Gastrocnemius medialis (tissue), 4 donors: ENCODE results near the gene PODNL1. TPM values are rescaled to one million over a fixed set of nuclear protein-coding genes. Genes with fewer than 3 reads are reported as not detected.

ENCODE experiments used
- ATAC-seq, 2 donors: fragments of 150-250 bp; one replicate each; pipeline ENCODE4 v1.9.1; 2016
- DNase-seq, 2 donors: peaks; one replicate each; pipeline ENCODE4 v3.0.0-alpha.2; 2019
- H3K27ac ChIP-seq, 4 donors: fragments of 200-600 bp; sonication (generic); 1 replicate in 1 of 4; 2 replicates in 3 of 4; pipeline ENCODE4 v1.5.1; 2016 to 2018; ENCODE audit warnings: mild to moderate bottlenecking in 2 of 4, moderate library complexity in 1 of 4
- H3K27me3 ChIP-seq, 3 donors: fragments of 200-600 bp; sonication (generic) in 2 of 3; 1 replicate in 1 of 3; 2 replicates in 2 of 3; pipeline versions ENCODE4 v1.5.1 to v1.6.0; 2016 to 2019; ENCODE audit warnings: mild to moderate bottlenecking in 1 of 3, moderate library complexity in 1 of 3
- H3K36me3 ChIP-seq, 2 donors: fragments of 200-600 bp; sonication (generic) in 1 of 2; one replicate each; pipeline ENCODE4 v1.5.1; 2017 to 2018
- H3K4me1 ChIP-seq, 2 donors: fragments of 200-600 bp; sonication (generic) in 1 of 2; one replicate each; pipeline ENCODE4 v1.5.1; 2016 to 2017; ENCODE audit warnings: mild to moderate bottlenecking in 2 of 2
- H3K4me3 ChIP-seq, 4 donors: fragments of 200-600 bp; sonication (generic) in 3 of 4; 1 replicate in 1 of 4; 2 replicates in 3 of 4; pipeline ENCODE4 v1.5.1; 2016 to 2019; ENCODE audit warnings: mild to moderate bottlenecking in 2 of 4
- H3K9me3 ChIP-seq, 3 donors: fragments of 200-600 bp; sonication (generic) in 2 of 3; 1 replicate in 1 of 3; 2 replicates in 2 of 3; pipeline ENCODE4 v1.5.1; 2016 to 2019
- CTCF ChIP-seq, 5 experiments: fragments of 450-650 bp in 3 of 5; fragments of 200-600 bp in 2 of 5; sonication (generic) in 2 of 5; IDR thresholded peaks in 4 of 5; conservative IDR thresholded peaks in 1 of 5; 1 replicate in 4 of 5; 2 replicates in 1 of 5; pipeline ENCODE4 v1.5.1; 2016 to 2019; ENCODE audit warnings: antibody characterized with exemption in 5 of 5, mild to moderate bottlenecking in 3 of 5, moderate library complexity in 3 of 5
- POLR2A ChIP-seq, 2 donors: fragments of 450-650 bp; IDR thresholded peaks; one replicate each; pipeline ENCODE4 v1.6.1; 2017; ENCODE audit warnings: antibody characterized with exemption in 2 of 2, mild to moderate bottlenecking in 2 of 2, moderate library complexity in 2 of 2
- in situ Hi-C, 4 donors: fragments of 200-750 bp; cut with MboI; loops; one replicate each; pipeline versions ENCODE4 v1.15.0 to v1.8.0; 2017; ENCODE audit warnings: low sequenced_read_pairs in 4 of 4
- intact Hi-C: fragments of 100-400 bp; cut with DNase I; formaldehyde crosslinking; loops from one replicate; pipeline ENCODE4 v1.15.1; 2023; ENCODE audit warnings: low total_unique reads
- total RNA-seq, 4 donors: library from RNA; depleted of rRNA; stranded (reverse); fragments of >200 nt; gene quantifications; one replicate each; pipeline versions ENCODE4 v1.1.0 to v1.2.3, GENCODE V29; 2016

The PODNL1 gene
- total RNA-seq, 4 donors from 2014 or later: 0.55 to 0.61 TPM; not detected in 2

GRCh38 chr19:13896227-13896626 lies 42.0 kb downstream of the PODNL1 start:
- ATAC-seq (no peak), DNase-seq (no peak)
- no peak overlapping the region for H3K4me3 ChIP-seq
- in situ Hi-C loops (loop anchor here in 2 of 4 donors (10.0 to 25.0 kb wide), 3 partner anchors 159 to 466 kb away; no protein-coding TSS in a partner anchor), intact Hi-C loops (no loop called here)
- H3K4me1 ChIP-seq: no peaks in the 10 kb centered on the region
- no peaks in the 10 kb centered on the region for H3K36me3 ChIP-seq
- no peaks in the 10 kb centered on the region for H3K27me3 ChIP-seq
- H3K27ac ChIP-seq: no peak overlapping the region
- no peaks in the 10 kb centered on the region for H3K9me3 ChIP-seq
- TF ChIP-seq POLR2A (IDR thresholded peaks at IDR 0.05): no peak
- TF ChIP-seq CTCF (IDR thresholded peaks at IDR 0.05 in 4 of 5, conservative IDR thresholded peaks at IDR 0.05 in 1 of 5): no peak

DNA sequence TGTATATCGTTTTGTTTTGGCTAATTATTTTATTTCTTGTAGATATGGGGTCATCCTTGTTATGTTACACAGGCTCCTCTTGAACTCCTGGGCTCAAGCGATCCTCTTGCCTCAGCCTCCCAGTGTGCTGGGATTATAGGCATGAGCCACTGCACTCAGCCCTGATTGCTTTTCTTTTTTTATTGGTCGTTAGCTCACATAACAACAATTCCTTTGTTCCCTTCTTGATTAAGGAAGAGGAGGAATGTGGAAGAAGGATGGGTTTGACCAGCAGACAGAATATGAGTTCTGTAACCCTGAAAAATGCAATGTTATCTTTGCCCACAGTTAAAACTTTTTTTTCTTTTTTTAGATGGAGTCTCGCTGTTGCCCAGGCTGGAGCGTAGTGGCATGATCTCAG lies 43.7 kb downstream of the PODNL1 start:
- H3K36me3 ChIP-seq: no peaks in the 10 kb centered on the region
- H3K4me3 ChIP-seq: no peak overlapping the region
- ATAC-seq (no peak), DNase-seq (no peak)
- no peaks in the 10 kb centered on the region for H3K4me1 ChIP-seq
- no peak overlapping the region for H3K27ac ChIP-seq
- in situ Hi-C loops (loop anchor here in 2 of 4 donors (10.0 to 25.0 kb wide), 3 partner anchors 160 to 468 kb away; no protein-coding TSS in a partner anchor), intact Hi-C loops (no loop called here)
- TF ChIP-seq CTCF (IDR thresholded peaks at IDR 0.05 in 4 of 5, conservative IDR thresholded peaks at IDR 0.05 in 1 of 5) (no peak), POLR2A (IDR thresholded peaks at IDR 0.05) (no peak)
- H3K27me3 ChIP-seq: no peaks in the 10 kb centered on the region
- no peaks in the 10 kb centered on the region for H3K9me3 ChIP-seq

DNA sequence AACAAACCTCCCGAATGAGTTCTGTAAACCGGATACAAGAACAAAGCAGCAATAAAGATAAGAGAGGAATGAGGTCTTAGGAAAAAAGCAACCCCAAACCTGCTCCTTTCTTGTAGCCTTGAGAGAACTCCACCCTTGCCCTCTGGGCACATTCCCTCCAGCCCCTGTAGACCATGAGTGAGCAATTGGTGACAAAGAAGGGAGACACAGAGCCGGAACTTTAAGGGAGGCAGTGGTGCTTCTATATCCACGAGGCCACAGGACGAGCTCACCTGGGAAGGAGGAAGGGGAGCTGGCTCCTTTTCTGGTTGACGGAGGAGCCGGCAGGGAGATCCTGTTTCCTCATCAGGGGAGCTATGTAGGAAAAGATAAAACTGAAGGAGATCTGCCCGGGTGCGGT lies 45.3 kb downstream of the PODNL1 start:
- Histone ChIP-seq H3K9me3 (no peaks in the 10 kb centered on the region), H3K27ac (no peak overlapping the region), H3K4me1 (no peaks in the 10 kb centered on the region), H3K36me3 (no peaks in the 10 kb centered on the region), H3K4me3 (no peak overlapping the region), H3K27me3 (no peaks in the 10 kb centered on the region)
- intact Hi-C loops: no loop called here
- no peak for DNase-seq
- TF ChIP-seq POLR2A (IDR thresholded peaks at IDR 0.05) (no peak), CTCF (IDR thresholded peaks at IDR 0.05 in 4 of 5, conservative IDR thresholded peaks at IDR 0.05 in 1 of 5) (no peak)
- no peak for ATAC-seq
- in situ Hi-C loops: loop anchor here in 2 of 4 donors (10.0 to 25.0 kb wide), 3 partner anchors 162 to 469 kb away; no protein-coding TSS in a partner anchor

DNA sequence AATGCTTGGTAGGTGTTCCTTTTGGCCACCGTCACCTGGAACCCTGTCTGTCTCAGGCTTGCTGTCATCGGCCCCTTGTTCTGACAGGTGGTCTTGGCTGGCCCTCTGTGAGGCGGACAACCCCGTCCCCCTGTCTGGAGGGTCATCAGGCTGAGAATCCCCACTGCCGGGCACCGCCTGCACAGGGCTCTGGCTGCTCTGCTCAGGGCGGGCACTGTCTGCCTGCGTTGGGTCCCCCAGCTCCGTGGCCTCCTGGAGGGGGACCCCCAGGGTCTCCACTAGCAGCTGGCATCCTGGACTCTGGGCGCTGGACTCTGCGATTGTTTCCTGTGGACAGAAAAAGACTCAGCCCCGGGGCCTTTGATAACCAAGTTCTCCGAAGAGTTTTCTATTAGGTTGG lies 48.1 kb downstream of the PODNL1 start:
- in situ Hi-C loops: loop anchor here in 2 of 4 donors (10.0 to 25.0 kb wide), 3 partner anchors 165 to 472 kb away; no protein-coding TSS in a partner anchor
- H3K4me1 ChIP-seq: no peaks in the 10 kb centered on the region

More for the DNA sequence above, 48.1 kb downstream of the PODNL1 start:
- no peak for ATAC-seq
- TF ChIP-seq POLR2A (IDR thresholded peaks at IDR 0.05) (no peak), CTCF (IDR thresholded peaks at IDR 0.05 in 4 of 5, conservative IDR thresholded peaks at IDR 0.05 in 1 of 5) (no peak)
- Histone ChIP-seq H3K4me3 (no peak overlapping the region), H3K27me3 (no peaks in the 10 kb centered on the region), H3K9me3 (no peaks in the 10 kb centered on the region), H3K36me3 (no peaks in the 10 kb centered on the region), H3K27ac (no peak overlapping the region)
- intact Hi-C loops: no loop called here
- no peak for DNase-seq
